HG02852 (cell line): ENCODE measurements around the gene ATF3.
A peak's percentile ranks its signal among the peaks of the same experiment; 100 is the strongest.

Source experiments
- ATAC-seq: cut with Tn5 transposase; IDR thresholded peaks from one replicate; pipeline ENCODE4 v1.9.1; 2021; ENCODE audit warnings: mild to moderate bottlenecking, moderate library complexity; ENCODE audit not compliant: unreplicated experiment

The ATF3 gene

DNA sequence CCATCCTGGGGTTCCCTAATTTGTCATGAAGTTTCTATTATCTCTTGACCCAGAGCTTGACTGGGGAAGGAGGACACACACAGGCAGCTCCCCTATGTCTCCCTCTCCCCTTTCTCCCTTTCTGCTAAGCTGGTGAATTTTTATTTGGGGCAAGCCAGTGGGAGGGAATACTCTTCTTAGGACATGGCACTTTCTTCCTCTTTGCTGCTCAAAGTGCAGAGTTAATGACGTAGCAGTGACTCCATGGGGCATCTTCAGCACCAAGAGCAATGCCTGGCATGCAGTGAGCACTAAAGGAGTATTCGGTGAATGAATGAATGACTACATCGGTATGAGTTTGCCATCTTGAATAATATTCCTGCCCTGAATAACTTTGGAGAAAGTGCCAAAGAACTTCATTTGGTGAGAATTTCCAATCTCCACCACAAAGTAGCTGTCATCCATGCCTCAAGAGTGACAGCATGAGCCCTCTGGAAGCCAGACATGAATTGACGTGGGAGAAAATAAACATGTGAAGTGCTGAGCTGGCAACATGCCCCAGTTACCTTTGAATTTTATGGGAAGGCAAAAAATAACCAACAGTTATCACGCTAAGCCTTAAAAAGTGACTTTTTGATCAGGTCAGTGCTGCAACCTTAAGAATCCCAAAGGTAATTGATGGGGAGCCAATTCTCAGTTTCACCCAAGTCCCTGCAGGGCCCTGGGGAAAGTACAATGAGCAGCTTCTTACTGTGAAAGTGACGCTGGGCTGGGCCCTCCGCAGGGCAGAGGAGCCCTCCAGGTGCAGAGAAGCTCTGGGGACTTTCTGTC, 22.1 kb upstream of the ATF3 start:
- ATAC-seq = peak; percentile 94

GRCh38 chr1:212587016-212587887, 21.3 kb upstream of the ATF3 start:
- ATAC-seq = no peak

GRCh38 chr1:212587888-212588510, 20.6 kb upstream of the ATF3 start:
- no peak for ATAC-seq

DNA sequence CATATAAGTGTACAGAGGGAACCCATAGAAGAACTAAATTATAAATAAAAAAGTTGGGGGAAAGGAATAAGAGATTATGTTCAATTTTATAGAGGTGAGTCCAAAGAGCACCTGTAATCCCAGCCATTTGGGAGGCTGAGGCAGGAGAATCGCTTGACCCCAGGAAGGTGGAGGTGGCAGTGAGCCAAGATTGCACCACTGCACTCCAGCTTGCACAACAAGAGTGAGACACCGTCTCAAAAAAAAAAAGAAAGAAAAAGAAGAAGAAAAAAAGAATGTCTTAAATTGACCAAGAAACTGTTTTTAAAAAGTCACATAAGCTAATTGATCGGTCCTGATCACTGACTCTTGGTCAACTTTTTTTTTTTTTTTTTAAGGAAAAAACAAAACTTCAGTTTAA, 19.1 kb upstream of the ATF3 start:
- no peak for ATAC-seq

DNA sequence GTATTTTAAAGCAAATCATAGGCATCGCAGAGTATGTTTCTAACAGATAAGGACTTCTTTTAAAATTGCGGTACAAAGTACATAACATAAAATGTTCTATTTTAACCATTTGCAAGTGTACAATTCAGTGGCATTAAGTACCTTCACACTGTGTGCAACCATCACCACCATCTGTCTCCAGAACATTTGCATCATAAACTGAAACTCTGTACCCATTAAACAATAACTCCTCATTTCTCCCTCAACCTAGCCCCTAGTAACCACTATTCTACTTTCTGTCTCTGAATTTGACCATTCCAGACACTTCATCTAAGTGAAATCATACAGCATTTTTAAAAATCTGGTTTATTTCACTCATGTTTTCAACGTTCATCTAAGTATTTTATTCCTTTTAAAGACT, 16.6 kb upstream of the ATF3 start:
- ATAC-seq = no peak

- ATAC-seq = no peak
Measured at GRCh38 chr1:212593821-212594251, 14.7 kb upstream of the ATF3 start.

GRCh38 chr1:212594640-212595039, 13.9 kb upstream of the ATF3 start:
- ATAC-seq = no peak

DNA sequence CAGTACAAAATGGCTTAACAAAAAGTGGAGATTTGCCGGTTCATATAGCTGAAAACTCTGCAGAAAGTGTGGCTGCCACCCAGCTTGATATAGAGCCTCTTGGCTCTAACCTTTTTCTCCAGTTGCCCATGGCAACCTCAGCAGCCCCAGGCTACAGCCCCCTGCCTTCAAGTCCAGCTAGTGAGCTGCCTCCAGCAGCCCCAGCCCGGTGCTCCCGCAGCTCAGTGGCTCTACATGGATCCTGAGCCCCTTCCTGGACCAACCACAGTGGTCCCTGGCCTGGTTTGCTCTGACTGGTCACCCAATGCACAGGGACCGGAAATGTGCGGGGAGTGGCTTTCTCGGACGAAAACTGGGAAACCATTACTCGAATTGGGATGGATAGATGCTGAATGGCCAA, 13.3 kb upstream of the ATF3 start:
- no peak for ATAC-seq

GRCh38 chr1:212595787-212596714, 12.5 kb upstream of the ATF3 start:
- peak; percentile 99 for ATAC-seq

DNA sequence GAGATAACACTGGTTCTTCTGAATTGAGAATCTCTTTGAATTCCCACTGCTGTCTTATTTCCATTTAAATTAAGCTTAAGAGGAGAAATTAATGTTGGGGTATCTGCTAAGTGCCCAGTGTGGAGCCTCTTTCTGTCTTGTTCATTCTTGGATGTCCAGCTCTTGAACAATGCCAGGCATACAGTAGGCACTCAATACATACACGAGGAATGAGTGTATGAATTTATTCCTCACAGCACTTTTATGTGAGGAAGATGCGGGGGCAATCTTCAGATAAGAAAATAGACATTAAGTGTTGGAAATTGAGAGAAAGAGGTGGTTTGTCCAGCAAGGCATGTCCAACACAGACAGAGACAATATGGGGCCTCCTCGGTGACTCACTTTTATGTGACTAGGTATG, 11.8 kb upstream of the ATF3 start:
- ATAC-seq = no peak

DNA sequence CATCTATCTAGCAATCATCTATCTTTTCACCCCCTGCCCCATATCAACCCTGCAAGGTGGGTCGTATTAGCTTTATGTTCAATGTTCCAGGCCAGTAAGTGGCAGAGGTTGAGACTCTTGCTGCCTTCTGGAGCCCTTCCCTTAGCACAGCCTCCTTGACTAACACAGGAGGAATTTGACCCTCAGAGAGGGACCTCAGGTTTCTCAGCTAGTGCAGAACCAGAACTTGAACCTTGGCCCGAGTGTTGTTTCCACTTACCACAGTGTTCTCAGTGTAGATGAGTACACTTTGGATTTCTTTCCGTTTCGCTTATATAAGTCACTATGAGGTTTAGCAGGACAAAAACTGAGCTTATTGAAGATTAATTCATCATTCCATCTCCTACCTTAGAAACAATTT, 11.1 kb upstream of the ATF3 start:
- ATAC-seq = no peak

DNA sequence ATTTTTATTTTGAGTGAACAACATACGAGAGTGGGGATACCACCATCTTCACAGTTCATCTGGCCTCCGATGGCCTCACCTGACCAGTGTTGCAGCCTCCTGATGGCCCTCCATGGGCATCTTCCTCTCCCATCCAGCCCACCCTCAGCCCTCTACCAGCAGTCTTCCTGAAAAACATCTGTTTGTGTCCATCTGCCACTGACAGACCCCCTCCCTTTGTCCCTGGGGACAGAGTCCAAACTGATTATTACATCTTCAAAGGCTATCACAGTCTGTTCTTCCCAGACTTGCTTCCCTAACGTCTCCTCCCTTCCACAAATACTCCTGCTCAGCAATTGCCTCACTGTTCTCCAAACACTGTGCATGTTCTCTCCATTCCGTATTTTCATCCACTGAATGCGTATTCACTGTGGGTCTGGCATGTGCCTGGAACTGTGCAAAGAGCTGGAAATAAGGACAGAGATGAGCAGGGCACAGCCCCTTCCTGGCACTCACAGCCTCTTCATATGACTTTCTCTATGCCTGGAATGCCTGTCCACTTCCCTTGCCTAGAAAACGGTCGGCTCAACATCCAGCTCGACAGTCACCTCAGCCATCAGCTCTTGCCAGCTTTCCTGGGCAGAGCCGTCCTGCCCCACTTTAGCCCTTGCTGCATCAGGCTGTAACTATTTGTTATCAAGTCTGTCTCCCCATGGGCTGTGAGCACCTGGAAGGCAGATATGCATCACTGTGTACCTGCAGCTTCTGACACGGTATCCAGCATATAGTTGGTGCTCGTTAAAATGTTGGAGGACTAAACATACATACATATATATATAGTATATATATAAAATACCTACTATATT, 8.3 kb upstream of the ATF3 start:
- no peak for ATAC-seq

GRCh38 chr1:212600980-212601379, 7.6 kb upstream of the ATF3 start:
- ATAC-seq = no peak

DNA sequence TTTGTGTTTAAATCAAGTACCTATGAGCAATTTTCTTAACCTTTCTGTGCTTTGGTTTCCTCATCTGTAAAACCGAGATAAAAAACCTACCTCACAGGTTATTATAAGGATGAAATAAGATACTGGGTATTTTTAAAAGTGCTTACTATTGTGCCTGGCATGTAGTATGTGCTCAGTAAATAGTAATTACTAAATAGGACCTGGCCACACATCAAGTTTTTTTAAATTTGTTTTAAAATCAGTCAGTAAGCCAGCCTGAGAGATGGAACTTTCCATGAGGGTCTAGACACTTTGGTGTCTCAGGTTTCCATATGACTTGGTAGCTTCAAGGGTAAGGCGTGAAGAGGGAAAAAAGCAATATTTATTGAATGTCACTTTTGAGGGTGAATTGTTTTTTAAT, 7.0 kb upstream of the ATF3 start:
- no peak for ATAC-seq

DNA sequence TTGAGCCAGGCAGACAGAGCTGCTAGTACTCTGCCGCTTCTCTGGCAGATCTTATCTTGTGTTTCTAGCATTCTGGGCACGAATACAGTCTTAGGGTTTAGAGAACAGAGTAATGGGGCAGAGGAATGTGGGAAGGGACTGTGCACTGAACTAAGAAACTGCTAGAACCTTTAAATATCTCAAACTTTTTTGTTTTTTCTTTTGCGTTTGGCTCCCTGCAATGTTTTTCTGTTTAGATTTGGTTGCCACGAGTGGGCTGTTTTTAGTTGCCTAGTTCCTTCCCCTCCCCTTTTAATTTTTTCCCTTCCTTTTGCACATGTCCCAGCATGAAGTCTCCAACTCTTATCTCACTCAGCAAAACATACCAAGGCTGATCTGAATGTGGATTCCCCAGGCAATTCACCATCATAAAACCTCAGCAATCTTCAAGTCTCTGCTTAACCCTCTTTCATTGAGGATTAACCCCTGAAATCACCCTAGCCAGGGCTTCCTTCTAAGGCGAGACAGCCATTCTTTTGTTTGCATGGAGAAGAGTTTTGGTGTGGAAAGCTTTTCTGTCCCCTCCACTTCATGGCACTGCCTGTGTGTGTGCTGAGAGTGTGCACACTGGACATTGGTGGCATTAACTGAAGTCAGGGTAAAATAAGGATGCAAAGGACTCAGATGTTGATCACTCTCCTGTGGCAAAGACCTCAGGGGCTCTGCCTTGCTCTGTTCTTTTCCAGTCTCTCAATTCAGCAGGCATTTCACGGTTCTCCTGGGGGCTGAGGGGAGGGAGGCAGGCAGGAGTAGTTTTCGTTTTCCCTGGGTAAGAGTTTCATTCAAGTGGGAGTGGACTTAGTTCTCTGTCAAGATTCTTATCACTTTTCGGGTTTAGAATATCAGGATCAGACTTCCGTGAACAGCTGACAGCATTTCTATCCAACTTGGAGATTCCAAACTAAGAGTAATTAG, 2.8 kb upstream of the ATF3 start:
- no peak for ATAC-seq

DNA sequence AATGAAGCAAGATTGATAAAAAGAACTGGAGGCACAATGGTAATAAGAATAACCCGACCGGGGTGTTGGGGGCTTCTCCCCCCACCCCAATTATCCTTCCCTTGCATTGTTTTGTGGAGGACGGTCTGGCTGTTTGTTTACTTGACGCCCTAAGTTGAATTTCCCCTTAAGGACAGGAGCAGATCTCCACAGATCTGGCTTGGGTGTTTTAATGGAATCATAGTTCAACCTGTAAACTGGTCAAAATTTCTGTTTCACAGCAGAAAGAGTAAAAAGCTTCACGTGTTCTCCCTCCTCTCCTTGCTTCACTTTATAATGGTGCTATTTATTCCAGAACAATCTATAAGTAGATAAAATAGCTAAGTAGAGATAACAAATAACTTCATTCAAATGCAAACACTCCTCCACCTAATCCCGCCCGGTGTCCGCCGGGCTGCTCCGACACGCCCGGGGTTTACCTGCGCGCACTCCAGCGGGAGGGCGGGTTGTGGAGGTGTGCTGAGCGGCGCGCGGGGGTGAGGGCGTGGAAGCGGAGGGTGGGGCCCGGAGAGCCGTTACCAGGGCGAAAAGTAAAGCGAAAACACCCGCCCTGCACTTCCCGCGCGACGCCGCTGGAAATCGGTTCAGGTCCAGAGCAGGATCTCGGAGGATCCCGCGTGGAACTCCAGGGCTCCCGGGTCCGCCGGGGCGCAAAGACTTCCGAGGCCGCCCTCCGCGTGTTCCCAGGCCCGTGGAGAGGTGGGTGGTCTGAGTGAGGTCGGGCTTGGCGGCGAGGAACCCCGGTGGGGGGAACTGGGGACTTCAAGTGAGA, 2.0 kb upstream of the ATF3 start:
- no peak for ATAC-seq

DNA sequence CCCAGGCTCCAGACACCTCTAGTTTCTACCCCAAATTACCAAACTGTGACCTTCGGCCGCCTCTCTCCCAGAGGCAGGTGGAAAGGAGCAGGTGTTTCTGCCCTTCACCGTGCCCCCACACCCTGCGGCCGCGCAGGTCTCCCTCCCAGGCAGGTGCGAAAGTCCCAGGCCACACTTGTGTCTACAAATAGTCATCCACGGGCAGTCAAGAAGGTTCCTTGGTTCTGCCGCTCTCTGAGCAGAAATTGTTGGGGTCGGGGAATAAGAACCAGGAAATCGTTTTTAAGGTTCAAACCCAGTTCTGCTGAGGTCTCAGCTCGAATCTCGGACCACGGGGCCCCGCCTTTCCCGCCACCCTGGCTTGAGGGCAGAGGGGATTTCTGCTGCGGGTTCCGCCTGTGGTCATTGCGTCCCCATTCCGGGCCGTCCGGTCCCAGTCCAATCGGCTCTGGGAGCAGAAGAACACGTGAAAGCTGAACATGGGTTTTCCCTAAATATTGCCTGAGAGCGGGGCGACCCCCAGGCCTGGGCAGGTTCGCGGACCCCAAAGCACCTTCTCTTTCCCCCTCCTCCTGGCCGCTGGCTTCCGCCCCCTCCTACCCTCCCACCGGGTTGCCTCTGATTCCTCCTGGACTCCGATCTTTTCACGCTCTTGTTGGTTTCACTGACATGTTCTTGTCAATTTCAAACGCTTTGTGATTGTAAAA, 1.2 kb upstream of the ATF3 start:
- ATAC-seq = no peak
